Left renal pelvis (tissue), 4 donors: Measurements from ENCODE around the gene ITGA1. TPM values are rescaled to one million over a fixed set of nuclear protein-coding genes. Genes with fewer than 3 reads are reported as not detected.
A peak's percentile ranks its signal among the peaks of the same experiment; 100 is the strongest.
"Not testable (repeated sequence)": the region's sequence is repeated elsewhere in the genome, so short reads cannot be mapped to it uniquely, and the experiment has no call there.

Source experiments
- DNase-seq, 4 donors: peaks; one replicate each; pipeline ENCODE4 v3.0.0-alpha.2; 2013; ENCODE audit warnings: low read depth in 4 of 4, low spot score in 3 of 4
- polyA plus RNA-seq, 4 donors: library from polyadenylated mRNA; unstranded; fragments of 120-200 nt; gene quantifications; one replicate each; pipeline ENCODE4 v1.2.1, GENCODE V29; 2013; ENCODE audit not compliant: insufficient read length in 4 of 4

ITGA1 gene
- 10 to 100 TPM; 49.2 to 65.2 (median 58.1) TPM for polyA plus RNA-seq

- peak in 1 of 4 donors; percentile 65 for DNase-seq
Measured at GRCh38 chr5:52787600-52788504, at the start of gene ITGA1, which contains the start of gene PELO. ITGA1 (plus strand) TSS chr5:52787916; CDS start chr5:52788354, 438 bp downstream. PELO (plus strand) TSS chr5:52787916; CDS start chr5:52800395, 12,479 bp downstream.

GRCh38 chr5:52738095-52738506, 49.6 kb upstream of the ITGA1 start:
- DNase-seq = no peak

GRCh38 chr5:52740007-52740406, 47.7 kb upstream of the ITGA1 start:
- DNase-seq = no peak

GRCh38 chr5:52743012-52743411, 44.7 kb upstream of the ITGA1 start:
- DNase-seq = no peak

GRCh38 chr5:52743529-52743928, 44.2 kb upstream of the ITGA1 start:
- no peak for DNase-seq

- DNase-seq = no peak
Measured at GRCh38 chr5:52743970-52744369, 43.7 kb upstream of the ITGA1 start.

GRCh38 chr5:52744867-52745458, 42.8 kb upstream of the ITGA1 start:
- DNase-seq = not testable (repeated sequence)

- DNase-seq = no peak
Measured at GRCh38 chr5:52746539-52746938, 41.2 kb upstream of the ITGA1 start.

GRCh38 chr5:52748590-52748989, 39.1 kb upstream of the ITGA1 start:
- DNase-seq = no peak

- DNase-seq = no peak
Measured at GRCh38 chr5:52749666-52750065, 38.0 kb upstream of the ITGA1 start.

GRCh38 chr5:52751137-52751536, 36.6 kb upstream of the ITGA1 start:
- DNase-seq = no peak

- no peak for DNase-seq
Measured at GRCh38 chr5:52754051-52754450, 33.7 kb upstream of the ITGA1 start.

- DNase-seq = no peak
Measured at GRCh38 chr5:52757527-52757926, 30.2 kb upstream of the ITGA1 start.

- DNase-seq = no peak
Measured at GRCh38 chr5:52758014-52758413, 29.7 kb upstream of the ITGA1 start.

GRCh38 chr5:52759331-52759730, 28.4 kb upstream of the ITGA1 start:
- DNase-seq = no peak

- DNase-seq = no peak
Measured at GRCh38 chr5:52760695-52761366, 26.9 kb upstream of the ITGA1 start.

GRCh38 chr5:52767217-52767743, 20.4 kb upstream of the ITGA1 start:
- DNase-seq = no peak

GRCh38 chr5:52767766-52768480, 19.8 kb upstream of the ITGA1 start:
- no peak for DNase-seq

- no peak for DNase-seq
Measured at GRCh38 chr5:52769061-52769460, 18.7 kb upstream of the ITGA1 start.

- DNase-seq = no peak
Measured at GRCh38 chr5:52770287-52770939, 17.3 kb upstream of the ITGA1 start.
